Mammary epithelial cell (primary cell): ENCODE results near the gene SLC25A25.

ENCODE experiments used
- EZH2 ChIP-seq: IDR thresholded peaks from 2 replicates; pipeline ENCODE4 v1.6.1; 2012; ENCODE audit warnings: low read length, inconsistent platforms, borderline replicate concordance
- TF ChIP-seq, protein P1 (sequence below), 2 donors: IDR thresholded peaks in 1 of 2; conservative IDR thresholded peaks in 1 of 2; 2 replicates each; pipeline ENCODE4 v1.5.1; 2011 to 2012; ENCODE audit warnings: inconsistent platforms in 2 of 2, low read length in 2 of 2, mild to moderate bottlenecking in 2 of 2, control low read depth in 1 of 2, low read depth in 1 of 2; ENCODE audit not compliant: insufficient read depth in 1 of 2; ENCODE audit errors: extremely low read depth in 1 of 2

GRCh38 chr9:128024761-128025308, 43.2 kb upstream of the SLC25A25 start:
- TF ChIP-seq, protein P1, sequence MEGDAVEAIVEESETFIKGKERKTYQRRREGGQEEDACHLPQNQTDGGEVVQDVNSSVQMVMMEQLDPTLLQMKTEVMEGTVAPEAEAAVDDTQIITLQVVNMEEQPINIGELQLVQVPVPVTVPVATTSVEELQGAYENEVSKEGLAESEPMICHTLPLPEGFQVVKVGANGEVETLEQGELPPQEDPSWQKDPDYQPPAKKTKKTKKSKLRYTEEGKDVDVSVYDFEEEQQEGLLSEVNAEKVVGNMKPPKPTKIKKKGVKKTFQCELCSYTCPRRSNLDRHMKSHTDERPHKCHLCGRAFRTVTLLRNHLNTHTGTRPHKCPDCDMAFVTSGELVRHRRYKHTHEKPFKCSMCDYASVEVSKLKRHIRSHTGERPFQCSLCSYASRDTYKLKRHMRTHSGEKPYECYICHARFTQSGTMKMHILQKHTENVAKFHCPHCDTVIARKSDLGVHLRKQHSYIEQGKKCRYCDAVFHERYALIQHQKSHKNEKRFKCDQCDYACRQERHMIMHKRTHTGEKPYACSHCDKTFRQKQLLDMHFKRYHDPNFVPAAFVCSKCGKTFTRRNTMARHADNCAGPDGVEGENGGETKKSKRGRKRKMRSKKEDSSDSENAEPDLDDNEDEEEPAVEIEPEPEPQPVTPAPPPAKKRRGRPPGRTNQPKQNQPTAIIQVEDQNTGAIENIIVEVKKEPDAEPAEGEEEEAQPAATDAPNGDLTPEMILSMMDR (conservative IDR thresholded peaks at IDR 0.05 in 1 of 2, IDR thresholded peaks at IDR 0.05 in 1 of 2; ENCODE audit: extremely low read depth in 1 of 2, insufficient read depth in 1 of 2, low read depth in 1 of 2, low read length in 2 of 2): no peak
- TF ChIP-seq EZH2: no peak
